Activated naive CD8-positive, alpha-beta T cell (primary cell): ENCODE measurements around the gene SP4.
"Not testable (repeated sequence)": the region's sequence is repeated elsewhere in the genome, so short reads cannot be mapped to it uniquely, and the experiment has no call there.

Source experiments
- H3K27ac Mint-ChIP-seq: one replicate; pipeline ENCODE4 v1.8.0; 2021; ENCODE audit warnings: mixed read lengths
- H3K27me3 Mint-ChIP-seq: one replicate; pipeline ENCODE4 v1.8.0; 2021; ENCODE audit warnings: mixed read lengths
- H3K36me3 Mint-ChIP-seq: one replicate; pipeline ENCODE4 v1.8.0; 2021; ENCODE audit warnings: mixed read lengths
- H3K4me1 Mint-ChIP-seq: one replicate; pipeline ENCODE4 v1.8.0; 2021; ENCODE audit warnings: low read depth, mixed read lengths
- H3K4me3 Mint-ChIP-seq: one replicate; pipeline ENCODE4 v1.8.0; 2021; ENCODE audit warnings: mild to moderate bottlenecking, mixed read lengths
- H3K9me3 Mint-ChIP-seq: one replicate; pipeline ENCODE4 v1.8.0; 2021; ENCODE audit warnings: low read depth, mixed read lengths

SP4 gene

DNA sequence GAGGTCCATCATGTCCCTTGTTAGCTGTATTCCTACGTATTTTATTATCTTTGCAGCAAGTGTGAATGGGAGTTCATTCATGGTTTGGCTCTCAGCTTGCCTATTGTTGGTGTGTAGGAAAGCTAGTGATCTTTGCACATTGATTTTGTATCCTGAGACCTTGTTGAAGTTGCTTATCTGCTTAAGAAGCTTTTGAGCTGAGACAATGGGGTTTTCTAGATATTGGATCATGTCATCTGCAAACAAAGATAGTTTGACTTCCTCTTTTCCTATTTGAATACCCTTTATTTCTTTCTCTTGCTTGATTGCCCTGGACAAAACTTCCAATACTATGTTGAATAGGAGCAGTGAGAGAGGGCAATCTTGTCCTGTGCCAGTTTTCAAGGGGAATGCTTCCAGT lies 104.6 kb downstream of the SP4 start:
- H3K36me3 Mint-ChIP-seq, H3K27me3 Mint-ChIP-seq: not testable (repeated sequence)

DNA sequence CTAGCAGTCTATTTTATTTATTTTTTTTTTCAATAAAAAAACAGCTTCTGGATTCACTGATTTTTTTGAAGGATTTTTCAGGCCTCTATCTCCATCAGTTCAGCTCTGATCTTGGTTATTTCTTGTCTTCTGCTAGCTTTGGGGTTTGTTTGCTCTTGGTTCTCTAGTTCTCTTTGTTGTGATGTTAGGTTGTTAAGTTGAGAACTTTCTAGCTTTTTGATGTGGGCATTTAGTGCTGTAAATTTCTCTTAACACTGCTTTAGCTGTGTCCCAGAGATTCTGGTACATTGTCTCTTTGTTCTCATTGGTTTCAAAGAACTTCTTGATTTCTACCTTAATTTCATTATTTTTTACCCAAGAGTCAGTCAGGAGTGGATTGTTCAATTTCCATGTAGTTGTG lies 105.8 kb downstream of the SP4 start:
- H3K9me3 Mint-ChIP-seq, H3K36me3 Mint-ChIP-seq, H3K4me1 Mint-ChIP-seq, H3K27me3 Mint-ChIP-seq, H3K4me3 Mint-ChIP-seq, H3K27ac Mint-ChIP-seq: not testable (repeated sequence)

More for the DNA sequence above, 104.6 kb downstream of the SP4 start:
- H3K9me3 Mint-ChIP-seq, H3K4me3 Mint-ChIP-seq, H3K4me1 Mint-ChIP-seq, H3K27ac Mint-ChIP-seq: not testable (repeated sequence)

DNA sequence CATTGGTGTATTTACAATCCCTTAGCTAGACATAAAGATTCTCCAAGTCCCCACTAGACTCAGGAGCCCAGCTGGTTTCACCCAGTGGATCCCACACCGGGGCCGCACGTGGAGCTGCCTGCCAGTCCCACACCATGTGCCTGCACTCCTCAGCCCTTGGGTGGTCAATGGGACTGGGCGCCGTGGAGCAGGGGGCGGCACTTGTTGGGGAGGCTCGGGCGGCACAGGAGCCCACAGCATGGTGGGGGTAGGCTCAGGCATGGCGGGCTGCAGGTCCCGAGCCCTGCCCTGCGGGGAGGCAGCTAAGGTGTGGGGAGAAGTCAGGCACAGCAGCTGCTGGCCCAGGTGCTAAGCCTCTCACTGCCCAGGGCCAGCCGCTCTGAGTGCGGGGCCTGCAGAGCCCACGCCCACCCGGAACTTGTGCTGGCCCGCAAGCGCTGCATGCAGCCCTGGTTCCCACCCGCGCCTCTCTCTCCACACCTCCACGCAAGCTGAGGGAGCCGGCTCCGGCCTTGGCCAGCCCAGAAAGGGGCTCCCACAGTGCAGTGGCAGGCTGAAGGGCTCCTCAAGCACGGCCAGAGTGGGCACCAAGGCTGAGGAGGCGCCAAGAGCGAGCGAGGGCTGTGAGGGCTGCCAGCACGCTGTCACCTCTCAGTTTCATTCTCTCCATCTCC lies 108.7 kb downstream of the SP4 start:
- H3K4me3 Mint-ChIP-seq, H3K4me1 Mint-ChIP-seq: not testable (repeated sequence)
- peaks cover 14% of the 10 kb centered on the region for H3K27me3 Mint-ChIP-seq

DNA sequence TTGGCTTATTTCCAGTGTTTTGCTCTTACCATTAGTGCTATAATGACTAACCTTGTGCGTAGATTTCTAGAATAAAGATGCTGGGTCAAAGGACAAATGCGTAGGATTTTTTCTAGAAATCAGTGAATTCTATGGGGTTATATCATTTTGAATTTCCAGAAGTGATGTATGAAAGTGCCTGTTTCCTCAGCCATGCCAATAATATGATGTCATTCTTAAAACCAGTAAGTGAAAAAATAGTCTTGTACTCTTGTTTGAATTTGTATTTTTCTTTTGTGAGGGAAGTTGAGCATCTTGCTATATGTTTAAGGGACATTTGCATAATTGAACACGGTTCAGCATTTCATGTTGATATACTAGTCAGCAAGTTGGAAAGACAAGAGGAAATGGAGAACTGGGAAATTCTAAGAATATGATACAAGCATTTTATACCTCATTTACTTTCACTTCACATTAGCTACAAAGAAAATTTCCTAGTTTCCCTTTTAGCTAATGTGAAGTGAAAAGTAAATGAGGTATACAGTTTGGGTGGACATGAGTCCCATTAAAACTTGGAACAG lies 111.1 kb downstream of the SP4 start:
- no peak overlapping the region for H3K4me3 Mint-ChIP-seq
- peaks cover 9% of the 10 kb centered on the region for H3K4me1 Mint-ChIP-seq
- H3K9me3 Mint-ChIP-seq: no peaks in the 10 kb centered on the region
- H3K27me3 Mint-ChIP-seq: peaks cover 20% of the 10 kb centered on the region
- no peaks in the 10 kb centered on the region for H3K36me3 Mint-ChIP-seq
- no peak overlapping the region for H3K27ac Mint-ChIP-seq

More for the DNA sequence above, 108.7 kb downstream of the SP4 start:
- not testable (repeated sequence) for H3K9me3 Mint-ChIP-seq, H3K36me3 Mint-ChIP-seq, H3K27ac Mint-ChIP-seq

- H3K27me3 Mint-ChIP-seq: peaks cover 26% of the 10 kb centered on the region
- peak within 1 kb of the TSS; percentile 44 for H3K4me3 Mint-ChIP-seq
- peaks cover 12% of the 10 kb centered on the region for H3K4me1 Mint-ChIP-seq
- H3K9me3 Mint-ChIP-seq: no peaks in the 10 kb centered on the region
- H3K27ac Mint-ChIP-seq: no peak within 1 kb of the TSS
- H3K36me3 Mint-ChIP-seq: no peaks in the 10 kb centered on the region
Measured at GRCh38 chr7:21542891-21543527, 115.1 kb downstream of the SP4 start, which contains the start of gene DNAH11. Gene DNAH11, plus strand, starts transcription at chr7:21543039. Its CDS starts 207 bp downstream, at chr7:21543246.

DNA sequence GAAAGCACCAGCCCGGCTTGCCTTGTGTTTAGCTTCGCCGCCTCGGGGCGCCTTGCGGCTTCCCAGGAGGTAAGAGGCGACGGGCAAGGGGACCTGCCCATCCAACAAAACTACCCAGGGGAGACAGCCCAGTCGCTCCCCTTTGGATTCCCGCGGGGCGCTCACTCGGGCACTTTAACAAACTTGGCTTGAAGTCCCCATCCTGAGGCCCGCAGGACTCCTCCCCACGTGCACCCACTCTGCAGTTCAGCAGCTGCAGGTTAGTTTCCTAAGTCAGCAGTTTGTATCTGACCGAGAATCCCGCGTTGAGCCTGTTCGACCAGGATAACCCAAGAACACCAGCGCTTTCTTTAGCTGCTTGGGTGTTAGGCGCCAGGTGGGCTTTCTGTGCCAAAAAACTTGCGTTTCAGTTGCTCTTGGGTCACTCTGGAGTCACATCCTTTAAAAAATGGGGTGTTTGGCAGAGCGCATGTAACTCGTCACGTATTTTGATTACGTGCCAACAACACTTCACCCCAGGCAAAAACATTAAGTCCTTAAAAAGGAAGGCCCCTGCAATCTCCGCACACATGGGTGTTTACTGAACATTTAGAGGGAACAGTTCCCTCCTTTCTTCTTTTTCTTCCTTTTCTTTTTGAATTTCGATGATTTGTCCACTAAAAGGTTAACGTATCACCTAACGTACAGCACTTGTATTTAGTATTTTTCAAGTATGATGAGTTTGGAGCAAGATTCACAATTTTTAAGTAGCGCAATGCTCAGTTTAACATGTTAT lies 115.8 kb downstream of the SP4 start:
- no peaks in the 10 kb centered on the region for H3K36me3 Mint-ChIP-seq
- peaks cover 26% of the 10 kb centered on the region for H3K27me3 Mint-ChIP-seq
- no peaks in the 10 kb centered on the region for H3K9me3 Mint-ChIP-seq
- H3K27ac Mint-ChIP-seq: no peak overlapping the region
- H3K4me3 Mint-ChIP-seq: peak overlapping the region; percentile 44
- peaks cover 12% of the 10 kb centered on the region for H3K4me1 Mint-ChIP-seq

DNA sequence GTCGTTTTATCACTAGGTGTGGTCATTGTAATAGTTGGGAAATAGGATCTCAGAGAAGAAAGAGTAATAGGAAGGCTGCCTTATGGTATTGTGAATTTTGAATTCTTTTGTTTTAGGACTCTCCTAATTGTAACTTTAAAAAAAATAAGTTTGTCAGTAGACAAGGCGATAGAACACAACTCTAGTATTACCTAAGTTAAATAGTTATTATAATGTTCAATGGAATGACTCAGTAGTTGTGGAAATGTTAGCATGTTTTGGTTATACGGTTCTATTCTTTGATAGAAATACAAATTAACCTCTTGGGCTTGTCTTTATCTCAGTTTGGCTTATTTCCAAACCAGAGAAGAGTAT lies 116.4 kb downstream of the SP4 start:
- H3K4me3 Mint-ChIP-seq: peak overlapping the region; percentile 44
- no peaks in the 10 kb centered on the region for H3K9me3 Mint-ChIP-seq
- H3K27me3 Mint-ChIP-seq: peaks cover 26% of the 10 kb centered on the region
- H3K4me1 Mint-ChIP-seq: peaks cover 12% of the 10 kb centered on the region
- no peak overlapping the region for H3K27ac Mint-ChIP-seq
- H3K36me3 Mint-ChIP-seq: no peaks in the 10 kb centered on the region

GRCh38 chr7:21544715-21545114 lies 116.8 kb downstream of the SP4 start:
- H3K4me1 Mint-ChIP-seq: peaks cover 12% of the 10 kb centered on the region
- no peak overlapping the region for H3K27ac Mint-ChIP-seq
- no peaks in the 10 kb centered on the region for H3K36me3 Mint-ChIP-seq
- peaks cover 26% of the 10 kb centered on the region for H3K27me3 Mint-ChIP-seq
- H3K9me3 Mint-ChIP-seq: no peaks in the 10 kb centered on the region
- H3K4me3 Mint-ChIP-seq: no peak overlapping the region

GRCh38 chr7:21547501-21547900 lies 119.6 kb downstream of the SP4 start:
- Mint-ChIP-seq H3K9me3 (no peaks in the 10 kb centered on the region), H3K27me3 (peaks cover 11% of the 10 kb centered on the region), H3K27ac (no peak overlapping the region), H3K4me1 (peaks cover 12% of the 10 kb centered on the region), H3K4me3 (no peak overlapping the region), H3K36me3 (no peaks in the 10 kb centered on the region)

DNA sequence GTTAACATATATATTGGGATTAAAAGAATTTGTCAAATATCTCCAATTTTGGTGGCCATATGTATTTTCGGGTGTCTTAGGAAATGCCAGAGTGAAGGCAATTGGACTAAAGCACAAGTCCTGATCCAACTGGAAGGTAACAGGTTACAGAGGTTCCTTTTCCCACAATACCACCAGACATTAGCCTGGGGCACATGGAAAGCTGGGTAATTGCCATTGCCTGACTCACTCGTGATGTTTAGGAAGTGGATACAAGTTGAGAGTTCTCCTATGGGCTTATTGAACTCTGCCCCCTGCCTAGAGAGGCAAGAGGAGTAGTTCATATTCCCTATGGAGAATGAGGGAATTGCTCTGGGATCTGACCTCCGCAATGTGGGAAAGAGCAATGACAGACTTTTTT lies 120.6 kb downstream of the SP4 start:
- H3K9me3 Mint-ChIP-seq: no peaks in the 10 kb centered on the region

GRCh38 chr7:21550076-21550475 lies 122.2 kb downstream of the SP4 start:
- Mint-ChIP-seq H3K27ac (no peak overlapping the region), H3K36me3 (no peaks in the 10 kb centered on the region), H3K4me3 (no peak overlapping the region), H3K4me1 (no peaks in the 10 kb centered on the region), H3K9me3 (no peaks in the 10 kb centered on the region), H3K27me3 (peaks cover 9% of the 10 kb centered on the region)

More for the DNA sequence above, 120.6 kb downstream of the SP4 start:
- Mint-ChIP-seq H3K27me3 (peaks cover 10% of the 10 kb centered on the region), H3K36me3 (no peaks in the 10 kb centered on the region), H3K4me1 (peaks cover 8% of the 10 kb centered on the region), H3K27ac (no peak overlapping the region), H3K4me3 (no peak overlapping the region)

GRCh38 chr7:21550821-21551531 lies 123.1 kb downstream of the SP4 start:
- no peak overlapping the region for H3K4me3 Mint-ChIP-seq
- peaks cover 9% of the 10 kb centered on the region for H3K27me3 Mint-ChIP-seq
- H3K4me1 Mint-ChIP-seq: no peaks in the 10 kb centered on the region
- no peak overlapping the region for H3K27ac Mint-ChIP-seq
- no peaks in the 10 kb centered on the region for H3K36me3 Mint-ChIP-seq
- H3K9me3 Mint-ChIP-seq: no peaks in the 10 kb centered on the region

DNA sequence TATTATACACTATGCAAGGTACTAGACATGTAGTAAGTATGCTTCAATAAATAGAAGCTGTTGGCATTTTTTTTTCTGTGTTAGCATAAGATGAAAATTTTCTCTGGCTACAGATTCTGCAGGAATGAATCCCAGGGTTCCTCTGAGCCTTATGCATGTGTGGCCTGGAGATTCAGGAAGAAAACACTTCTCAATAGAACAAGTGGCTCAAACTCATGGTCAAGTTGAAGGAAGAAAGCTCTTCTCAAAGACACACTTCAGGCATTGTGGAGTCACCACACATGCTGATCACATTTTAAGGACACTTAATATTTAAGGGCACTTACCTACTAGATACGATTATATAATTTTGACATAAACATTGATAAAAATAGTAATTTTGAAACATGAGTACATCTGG lies 134.5 kb downstream of the SP4 start:
- H3K36me3 Mint-ChIP-seq: no peaks in the 10 kb centered on the region

More for the DNA sequence above, 134.5 kb downstream of the SP4 start:
- Mint-ChIP-seq H3K9me3 (no peaks in the 10 kb centered on the region), H3K27me3 (no peaks in the 10 kb centered on the region), H3K4me3 (no peak overlapping the region), H3K4me1 (no peaks in the 10 kb centered on the region), H3K27ac (no peak overlapping the region)
